Measurements from ENCODE around the gene ACTL8.

The ACTL8 gene

GRCh38 chr1:17845583-17845982 lies 90.5 kb downstream of the ACTL8 start:
- no peak for DNase-seq (ENCODE audit: low spot score)

GRCh38 chr1:17846341-17846740 lies 91.2 kb downstream of the ACTL8 start:
- DNase-seq (ENCODE audit: low spot score) = no peak

GRCh38 chr1:17847111-17847510 lies 92.0 kb downstream of the ACTL8 start:
- no peak for DNase-seq (ENCODE audit: low spot score)

GRCh38 chr1:17849216-17849615 lies 94.1 kb downstream of the ACTL8 start:
- no peak for DNase-seq (ENCODE audit: low spot score)

- DNase-seq (ENCODE audit: low spot score) = no peak
These were observed 95.9 kb downstream of the ACTL8 start for GRCh38 chr1:17851056-17851455.

GRCh38 chr1:17852383-17852782 lies 97.2 kb downstream of the ACTL8 start:
- no peak for DNase-seq (ENCODE audit: low spot score)

GRCh38 chr1:17853241-17853935 lies 98.3 kb downstream of the ACTL8 start:
- no peak for DNase-seq (ENCODE audit: low spot score)

GRCh38 chr1:17856496-17857108 lies 101.5 kb downstream of the ACTL8 start:
- DNase-seq (ENCODE audit: low spot score) = no peak

- no peak for DNase-seq (ENCODE audit: low spot score)
These were observed 102.0 kb downstream of the ACTL8 start for GRCh38 chr1:17857109-17857499.

GRCh38 chr1:17857996-17858395 lies 102.9 kb downstream of the ACTL8 start:
- peak; percentile 5 for DNase-seq (ENCODE audit: low spot score)

GRCh38 chr1:17860812-17861211 lies 105.7 kb downstream of the ACTL8 start:
- no peak for DNase-seq (ENCODE audit: low spot score)

- no peak for DNase-seq (ENCODE audit: low spot score)
These were observed 106.6 kb downstream of the ACTL8 start for GRCh38 chr1:17861685-17862084.

GRCh38 chr1:17862121-17862520 lies 107.0 kb downstream of the ACTL8 start:
- no peak for DNase-seq (ENCODE audit: low spot score)

- no peak for DNase-seq (ENCODE audit: low spot score)
These were observed 111.0 kb downstream of the ACTL8 start for GRCh38 chr1:17865912-17866739.

- DNase-seq (ENCODE audit: low spot score) = no peak
These were observed 111.6 kb downstream of the ACTL8 start for GRCh38 chr1:17866740-17867029.

GRCh38 chr1:17867470-17867869 lies 112.3 kb downstream of the ACTL8 start:
- no peak for DNase-seq (ENCODE audit: low spot score)

GRCh38 chr1:17869815-17870214 lies 114.7 kb downstream of the ACTL8 start:
- DNase-seq (ENCODE audit: low spot score) = no peak

GRCh38 chr1:17870679-17871078 lies 115.5 kb downstream of the ACTL8 start:
- DNase-seq (ENCODE audit: low spot score) = no peak

GRCh38 chr1:17873007-17873675 lies 118.0 kb downstream of the ACTL8 start:
- DNase-seq (ENCODE audit: low spot score) = no peak

GRCh38 chr1:17874231-17874630 lies 119.1 kb downstream of the ACTL8 start:
- peak; percentile 39 for DNase-seq (ENCODE audit: low spot score)

GRCh38 chr1:17874710-17875109 lies 119.6 kb downstream of the ACTL8 start:
- DNase-seq (ENCODE audit: low spot score) = no peak

GRCh38 chr1:17875171-17875881 lies 120.2 kb downstream of the ACTL8 start:
- no peak for DNase-seq (ENCODE audit: low spot score)
